GM21360 (cell line): ENCODE results near the gene FUNDC1.
"Not testable (repeated sequence)": the region's sequence is repeated elsewhere in the genome, so short reads cannot be mapped to it uniquely, and the experiment has no call there.

Source experiments
- ATAC-seq: cut with Tn5 transposase; IDR thresholded peaks from one replicate; pipeline ENCODE4 v1.9.1; 2021; ENCODE audit warnings: mild to moderate bottlenecking, moderate library complexity; ENCODE audit not compliant: unreplicated experiment

Gene FUNDC1, protein sequence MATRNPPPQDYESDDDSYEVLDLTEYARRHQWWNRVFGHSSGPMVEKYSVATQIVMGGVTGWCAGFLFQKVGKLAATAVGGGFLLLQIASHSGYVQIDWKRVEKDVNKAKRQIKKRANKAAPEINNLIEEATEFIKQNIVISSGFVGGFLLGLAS

DNA sequence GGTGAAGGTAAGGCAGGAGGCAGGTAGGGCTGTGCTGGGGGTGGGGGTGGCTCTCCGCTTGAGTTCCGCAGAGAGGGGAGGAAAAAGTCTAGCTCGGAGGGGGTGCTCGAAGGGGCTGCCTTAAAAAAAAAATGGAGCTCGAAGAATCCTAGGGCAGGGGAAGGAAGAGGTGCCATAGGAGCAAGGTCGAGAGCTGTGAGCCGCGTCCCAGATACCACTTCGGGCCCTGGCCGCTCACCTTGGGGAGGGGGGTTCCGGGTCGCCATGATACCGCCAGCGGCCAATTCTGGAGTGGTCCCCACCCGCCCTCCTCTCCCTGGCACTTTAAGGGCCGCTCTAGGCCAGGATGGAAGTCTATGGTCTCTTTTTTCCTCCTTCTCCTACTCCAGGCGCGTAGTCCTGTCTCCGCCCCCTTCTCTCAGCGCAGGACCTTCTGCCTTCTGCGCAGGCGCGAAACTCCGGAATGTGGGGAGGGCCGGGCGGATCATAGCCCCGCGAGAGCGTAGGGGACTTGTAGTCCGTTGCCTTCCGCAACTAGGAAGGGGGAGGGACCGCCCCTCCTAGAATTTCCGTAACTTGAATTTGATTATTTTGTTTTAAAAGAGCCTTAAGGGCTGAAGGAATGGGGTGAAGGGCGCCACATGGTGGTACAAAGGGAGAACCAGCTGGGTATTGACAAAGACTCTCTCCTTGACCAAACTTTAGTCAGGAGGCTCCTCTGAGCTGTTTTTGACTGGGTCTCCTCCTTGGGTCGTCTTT, at the start of gene FUNDC1:
Gene FUNDC1 (minus strand): TSS at position 293 of the 759 bp plus-strand sequence. CDS start 27 bp downstream, at position 266.
- ATAC-seq, result peak; percentile 98

DNA sequence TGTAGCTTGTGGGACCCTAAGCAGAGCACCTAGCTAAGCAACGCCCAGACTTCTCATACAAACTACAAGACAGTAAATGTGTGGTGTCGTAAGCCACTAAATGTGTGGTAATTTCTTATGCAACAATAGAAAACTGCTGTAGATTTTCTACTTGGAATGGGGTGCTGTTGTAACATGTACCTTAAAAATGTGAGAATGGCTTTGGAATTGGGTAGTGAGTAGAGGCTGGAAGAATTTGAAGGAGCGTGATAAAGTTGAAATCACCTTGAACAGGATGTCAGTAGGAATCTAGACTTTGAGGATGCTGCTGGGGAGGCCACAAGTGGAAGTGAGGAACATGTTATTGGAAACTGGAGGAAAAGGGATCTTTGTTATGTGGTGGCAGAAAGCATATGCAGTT, 43.2 kb upstream of the FUNDC1 start:
- no peak for ATAC-seq

DNA sequence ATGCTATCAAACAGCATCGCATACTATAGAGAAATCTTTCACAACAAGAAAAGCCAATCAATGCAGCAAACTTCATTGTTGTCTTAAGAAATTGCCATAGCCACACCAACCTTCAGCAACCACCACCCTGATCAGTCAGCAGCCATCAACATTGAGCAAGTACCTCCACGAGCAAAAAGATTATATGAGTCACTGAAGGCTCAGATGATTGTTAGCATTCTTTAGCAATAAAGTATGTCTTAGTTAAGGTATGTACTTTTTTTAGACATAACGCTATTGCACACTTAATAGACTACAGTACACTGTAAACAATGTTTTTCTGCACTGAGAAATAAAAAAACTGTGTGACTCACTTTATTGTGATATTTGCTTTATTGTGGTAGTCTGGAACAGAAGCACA, 37.8 kb upstream of the FUNDC1 start:
- no peak for ATAC-seq

DNA sequence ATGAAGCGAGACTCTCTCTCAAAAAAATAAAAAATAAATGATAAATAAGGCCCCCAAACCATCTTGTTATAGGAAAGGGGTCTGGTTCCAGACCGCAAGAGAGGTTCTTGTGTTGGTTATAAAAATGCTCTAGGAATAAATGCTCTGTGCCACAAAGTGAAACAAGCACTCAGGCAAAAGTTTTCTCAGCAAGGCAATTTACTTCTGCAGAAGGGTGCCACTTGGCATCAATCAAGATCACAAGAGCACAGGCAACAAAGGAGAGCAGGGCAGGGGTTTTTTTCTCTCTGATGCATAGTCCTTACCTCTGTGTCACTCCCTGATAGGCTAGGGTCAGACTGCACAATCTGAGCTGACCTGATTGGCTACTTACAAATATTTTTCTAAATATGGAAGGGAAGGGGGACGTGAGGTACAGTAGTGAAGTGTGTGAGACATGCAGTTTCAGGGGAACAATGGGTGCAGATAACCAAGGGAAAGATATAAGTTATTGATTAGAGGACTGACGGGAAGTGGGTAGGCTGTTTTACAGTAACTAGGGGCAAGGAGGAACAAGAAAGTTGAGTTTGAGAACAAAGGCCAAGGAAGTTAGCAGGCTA, 29.8 kb upstream of the FUNDC1 start:
- no peak for ATAC-seq

DNA sequence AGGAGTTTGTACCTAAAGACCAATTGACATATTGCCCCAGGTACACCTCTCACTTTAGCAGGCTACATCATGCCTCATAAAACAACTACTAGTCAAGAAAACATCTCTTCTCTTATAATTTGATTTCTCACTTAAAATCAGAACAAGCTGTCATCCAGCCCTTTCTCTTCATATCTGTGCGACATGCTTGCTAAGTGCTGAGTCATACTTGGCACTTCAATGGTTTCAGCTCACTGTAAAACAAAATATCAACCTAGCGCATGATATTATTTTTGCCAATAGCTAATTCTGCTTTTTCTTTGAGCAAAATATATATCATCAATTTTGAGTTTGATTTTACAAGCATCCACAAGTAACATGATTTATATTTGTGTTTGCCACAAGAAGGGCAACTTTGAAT, 27.9 kb upstream of the FUNDC1 start:
- ATAC-seq, result no peak

DNA sequence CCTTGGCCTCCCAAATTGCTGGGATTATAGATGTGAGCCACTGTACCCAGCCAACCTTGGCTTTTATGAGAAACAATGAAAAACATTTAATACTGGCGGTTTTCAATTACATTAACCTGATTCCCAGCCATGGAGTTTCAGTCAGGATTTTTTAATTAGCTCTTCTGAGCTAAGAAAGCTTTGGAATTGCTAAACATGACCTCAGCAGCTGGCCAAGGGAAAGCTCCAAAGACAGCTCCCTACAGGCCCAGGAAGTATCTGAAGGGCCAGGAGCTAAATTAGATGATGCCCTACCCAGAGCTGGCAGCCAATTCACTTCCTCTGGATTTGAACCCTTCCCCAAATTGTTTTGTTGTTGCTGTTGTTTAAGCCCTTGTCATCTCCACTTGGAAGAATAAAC, 26.5 kb upstream of the FUNDC1 start:
- ATAC-seq, result no peak

DNA sequence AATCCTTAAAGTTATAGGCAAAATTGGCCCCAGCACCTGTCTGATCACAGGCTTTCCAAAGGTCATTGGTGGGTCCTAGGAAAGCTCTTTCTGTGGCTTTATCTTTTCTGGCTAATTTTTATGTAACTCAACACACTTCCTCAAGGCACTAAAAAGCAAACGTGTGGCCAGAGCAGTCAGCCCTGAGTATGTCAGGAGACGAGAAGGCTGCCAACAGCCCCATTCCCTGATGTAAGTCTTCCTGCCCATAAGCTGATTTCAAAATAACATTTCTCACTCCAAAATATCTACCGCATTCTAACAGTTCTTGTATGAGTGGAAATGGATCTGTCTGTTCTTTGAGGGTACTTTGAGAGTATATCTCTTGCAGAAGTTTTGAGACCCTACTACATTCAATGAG, 25.5 kb upstream of the FUNDC1 start:
- ATAC-seq, result no peak

DNA sequence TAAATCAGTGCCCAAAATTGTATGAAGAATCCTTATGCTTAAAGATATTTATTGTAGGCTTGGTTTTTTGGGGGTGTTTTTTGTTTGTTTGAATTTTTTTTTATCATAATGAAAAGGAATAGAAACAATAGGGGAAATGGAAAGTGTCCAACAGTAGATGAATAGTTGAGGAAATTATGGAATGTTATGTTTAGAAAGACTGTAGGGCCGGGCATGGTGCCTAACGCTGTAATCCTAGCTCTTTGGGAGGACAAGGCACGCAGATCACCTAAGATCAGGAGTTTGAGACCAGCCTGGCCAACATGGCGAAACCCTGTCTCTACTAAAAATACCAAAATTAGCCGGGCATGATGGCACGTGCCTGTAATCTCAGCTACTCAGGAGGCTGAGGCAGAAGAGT, 19.2 kb upstream of the FUNDC1 start:
- not testable (repeated sequence) for ATAC-seq

DNA sequence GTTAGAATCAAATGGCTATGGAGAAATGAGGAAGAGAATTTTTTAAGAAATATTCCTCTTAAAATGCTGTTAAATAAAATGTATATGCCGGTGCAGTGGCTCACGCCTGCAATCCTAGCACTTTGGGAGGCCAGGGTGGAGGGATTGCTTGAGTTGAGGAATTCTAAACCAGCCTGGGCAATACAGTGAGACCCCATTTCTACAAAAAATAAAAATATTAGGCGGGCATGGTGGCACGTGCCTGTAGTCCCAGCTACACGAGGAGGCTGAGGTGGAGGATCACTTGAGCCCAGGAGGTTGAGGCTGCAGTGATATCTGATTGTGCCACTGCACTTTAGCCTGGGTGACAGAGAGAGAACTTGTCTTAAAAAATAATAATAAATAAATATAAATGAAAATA, 7.9 kb upstream of the FUNDC1 start:
- no peak for ATAC-seq

DNA sequence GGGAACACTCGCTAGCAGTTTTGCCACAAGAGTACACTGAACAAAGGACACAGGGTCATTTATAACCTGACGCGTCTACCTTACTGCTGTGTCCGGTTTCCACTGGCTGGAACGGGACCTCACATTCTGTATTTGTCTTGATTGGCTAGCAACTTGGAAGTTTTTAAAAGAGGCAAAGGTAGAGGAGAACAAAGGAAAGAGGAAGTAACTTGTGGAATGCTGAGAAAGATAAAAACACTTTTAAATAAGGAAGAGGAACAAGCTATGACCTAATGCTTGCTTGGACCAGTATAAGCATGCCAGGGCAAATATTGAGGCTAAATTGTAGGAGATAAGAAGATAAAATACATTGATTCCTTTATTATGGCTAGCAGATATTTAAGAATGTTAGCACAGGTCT, 2.8 kb upstream of the FUNDC1 start:
- ATAC-seq, result not testable (repeated sequence)

DNA sequence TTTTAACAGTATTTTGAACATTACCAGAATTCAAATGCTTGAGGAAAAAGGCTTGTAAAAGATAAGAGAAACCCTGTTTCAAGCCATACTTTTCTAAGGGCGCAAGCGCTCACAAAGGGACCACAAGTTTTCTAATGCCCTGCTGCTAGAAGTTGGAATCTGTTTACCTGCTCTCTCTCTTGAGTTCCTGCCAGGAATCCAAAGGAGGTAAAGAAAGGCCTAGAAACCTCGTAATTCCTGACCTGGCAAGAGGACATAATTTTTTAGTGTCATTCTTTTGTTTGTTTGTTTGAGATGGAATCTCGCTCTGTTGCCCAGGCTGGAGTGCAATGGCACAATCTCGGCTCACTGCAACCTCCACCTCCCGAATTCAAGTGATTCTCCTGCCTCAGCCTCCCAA, 1.4 kb upstream of the FUNDC1 start:
- ATAC-seq, result no peak

DNA sequence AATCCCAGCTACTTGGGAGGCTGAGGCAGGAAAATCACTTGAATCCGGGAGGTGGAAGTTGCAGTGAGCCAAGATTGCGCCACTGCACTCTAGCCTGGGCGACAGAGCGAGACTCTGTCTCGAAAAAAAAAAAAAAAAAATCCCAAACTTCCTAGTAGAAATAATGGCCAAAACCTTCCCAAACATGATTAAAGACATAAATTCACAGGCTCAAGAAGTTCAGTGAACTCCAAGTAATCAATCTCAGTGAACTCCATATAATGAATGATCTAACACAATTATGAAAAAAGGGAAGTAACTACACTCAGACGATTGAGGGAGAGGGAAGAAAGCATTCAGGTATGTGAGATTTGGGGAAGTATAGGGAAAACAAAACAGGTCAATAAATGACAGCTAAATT, 6.5 kb downstream of the FUNDC1 start:
- no peak for ATAC-seq

DNA sequence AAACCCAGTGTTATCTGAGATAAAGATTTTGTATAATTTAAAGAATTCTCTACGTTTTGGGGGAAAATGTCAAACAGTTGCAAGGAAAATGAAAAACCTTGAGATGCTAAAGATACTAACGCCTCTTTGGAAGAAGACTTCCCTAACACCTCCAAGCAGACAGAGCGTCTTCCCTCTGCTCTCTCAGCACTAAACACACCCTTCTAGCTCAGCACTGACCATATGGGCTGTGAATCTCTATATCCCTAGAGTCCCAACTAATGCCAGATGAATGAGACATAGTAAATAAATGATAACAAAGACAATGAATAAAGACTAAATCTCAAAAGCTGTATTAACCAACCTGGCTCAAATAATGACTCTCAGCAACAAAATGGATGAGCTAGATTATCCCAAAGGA, 13.3 kb downstream of the FUNDC1 start:
- ATAC-seq, result no peak

DNA sequence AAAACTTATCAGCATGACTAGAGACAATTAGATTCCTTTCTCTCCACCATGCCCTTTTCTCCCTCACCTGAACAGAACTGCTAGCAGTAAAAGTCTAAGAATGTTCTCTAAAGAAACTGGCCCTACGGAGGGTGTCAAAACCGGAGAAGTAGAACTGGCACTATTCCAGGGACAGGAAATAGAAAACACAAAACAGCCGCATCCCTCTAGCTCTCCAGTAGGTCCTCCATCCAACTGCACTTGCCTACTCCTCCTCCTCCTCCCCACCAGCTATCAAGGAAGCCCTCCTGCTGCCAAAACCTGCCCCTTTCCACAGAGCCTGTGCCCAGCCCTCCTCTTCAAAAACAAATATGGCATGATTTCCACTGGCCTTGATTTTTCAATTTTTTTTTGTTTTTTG, 28.4 kb downstream of the FUNDC1 start:
- no peak for ATAC-seq

DNA sequence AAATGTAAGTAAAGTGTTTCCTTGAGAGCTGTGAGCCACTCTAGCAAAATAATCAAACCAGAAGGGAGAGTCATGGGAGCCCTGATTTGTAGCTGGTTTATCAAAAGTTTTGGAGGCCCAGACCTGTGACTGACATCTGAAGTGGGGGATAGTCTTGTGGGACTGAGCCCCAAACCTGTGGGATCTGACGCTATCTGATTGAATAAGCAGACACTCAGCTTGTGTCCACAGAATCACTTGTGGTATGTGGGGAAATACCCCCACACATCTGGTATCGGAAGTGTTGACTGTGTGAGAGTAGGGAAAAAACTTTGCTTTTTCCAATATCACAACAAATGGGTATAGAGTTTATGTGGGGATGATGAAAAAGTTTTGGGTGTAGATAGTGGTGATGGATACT, 35.4 kb downstream of the FUNDC1 start:
- no peak for ATAC-seq

DNA sequence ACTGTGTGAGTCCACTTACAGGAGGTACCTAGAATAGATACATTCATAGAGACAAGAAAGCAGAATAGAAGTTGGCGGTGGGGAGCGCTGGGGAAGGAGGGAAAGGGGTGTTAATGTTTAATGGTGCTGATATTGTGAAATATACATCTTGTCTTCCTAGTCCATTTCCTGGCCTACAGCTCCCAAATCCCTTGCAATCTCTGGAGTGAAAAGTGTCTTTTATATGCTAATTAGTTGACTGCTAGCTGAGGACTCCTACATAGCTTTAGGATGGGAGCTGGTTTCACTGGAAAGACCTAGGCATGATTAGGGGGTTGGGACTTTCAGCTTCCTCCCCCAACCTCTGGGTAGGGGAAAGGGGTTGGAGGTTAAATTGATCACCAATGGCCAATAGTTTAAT, 36.0 kb downstream of the FUNDC1 start:
- no peak for ATAC-seq

DNA sequence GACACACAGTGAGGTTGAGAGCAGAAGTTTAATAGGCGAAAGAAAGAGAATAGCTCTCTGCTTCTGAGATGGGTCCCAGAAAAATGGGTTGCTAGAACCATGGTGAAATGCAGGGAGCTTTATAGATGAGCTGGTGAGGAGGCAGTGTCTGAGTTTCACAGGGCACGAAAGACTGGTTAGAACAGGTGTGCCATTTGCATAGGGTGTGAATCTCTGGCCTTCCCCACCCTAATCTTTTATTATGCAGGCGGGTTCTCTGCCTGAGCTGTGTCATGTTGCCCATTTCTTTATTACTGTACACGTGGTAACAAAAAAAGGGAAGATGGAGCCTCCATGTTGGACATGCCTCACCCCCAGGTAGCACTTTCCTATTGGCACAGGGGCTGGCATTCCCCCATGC, 39.1 kb downstream of the FUNDC1 start:
- ATAC-seq, result no peak

DNA sequence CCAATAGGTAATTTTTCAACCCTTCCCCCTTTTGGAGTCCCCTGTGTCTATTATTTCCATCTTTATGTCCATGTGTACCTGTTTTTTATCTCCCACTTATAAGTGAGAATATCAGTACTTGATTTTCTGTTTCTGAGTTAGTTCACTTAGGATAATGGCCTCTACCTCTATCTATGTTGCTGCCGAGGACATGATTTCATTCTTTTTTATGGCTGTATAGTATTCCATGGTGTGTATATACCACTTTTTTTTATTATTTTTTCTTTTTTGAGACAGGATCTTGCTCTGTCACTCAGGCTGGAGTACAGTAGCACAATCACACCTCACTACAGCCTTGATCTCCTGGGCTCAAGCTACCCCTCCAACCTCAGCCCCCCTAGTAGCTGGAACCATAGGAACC, 47.6 kb downstream of the FUNDC1 start:
- no peak for ATAC-seq

DNA sequence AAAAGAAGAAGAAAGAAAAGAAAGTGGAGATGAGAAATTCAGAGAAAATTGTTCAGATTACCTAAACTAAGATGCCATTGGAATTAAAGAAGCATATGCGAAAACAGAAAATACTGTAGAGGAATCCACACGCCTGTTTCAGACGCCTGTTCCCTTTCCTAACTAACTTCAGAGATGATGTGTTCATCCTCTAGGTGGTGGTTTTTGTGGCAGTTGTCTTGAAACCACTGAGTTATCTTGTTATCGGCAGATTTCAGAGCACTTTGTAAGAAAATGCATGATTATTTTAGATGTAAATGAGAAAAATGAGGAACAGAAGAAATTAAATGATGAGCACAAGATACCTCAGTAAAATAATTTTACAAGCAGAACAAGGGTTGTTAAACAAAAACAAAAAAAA, 48.3 kb downstream of the FUNDC1 start:
- no peak for ATAC-seq

DNA sequence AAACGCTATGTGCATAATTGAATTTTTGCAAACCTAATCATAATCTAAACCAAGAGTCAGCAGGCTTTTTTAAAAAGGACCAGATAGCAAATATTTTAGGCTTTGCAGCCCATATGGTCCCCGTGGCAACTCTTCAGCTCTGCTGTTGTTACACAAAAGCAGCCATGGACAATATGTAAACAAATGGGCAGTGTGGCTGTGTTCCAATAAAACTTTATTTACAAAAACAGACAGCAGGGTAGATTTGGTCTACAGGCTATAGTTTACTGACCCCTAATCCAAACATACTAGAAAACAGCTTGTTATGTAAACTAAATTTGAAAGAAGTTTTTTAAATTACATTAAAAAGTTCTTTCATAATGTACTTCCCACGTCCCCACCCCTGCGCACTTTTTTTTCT, 53.1 kb downstream of the FUNDC1 start:
- no peak for ATAC-seq

DNA sequence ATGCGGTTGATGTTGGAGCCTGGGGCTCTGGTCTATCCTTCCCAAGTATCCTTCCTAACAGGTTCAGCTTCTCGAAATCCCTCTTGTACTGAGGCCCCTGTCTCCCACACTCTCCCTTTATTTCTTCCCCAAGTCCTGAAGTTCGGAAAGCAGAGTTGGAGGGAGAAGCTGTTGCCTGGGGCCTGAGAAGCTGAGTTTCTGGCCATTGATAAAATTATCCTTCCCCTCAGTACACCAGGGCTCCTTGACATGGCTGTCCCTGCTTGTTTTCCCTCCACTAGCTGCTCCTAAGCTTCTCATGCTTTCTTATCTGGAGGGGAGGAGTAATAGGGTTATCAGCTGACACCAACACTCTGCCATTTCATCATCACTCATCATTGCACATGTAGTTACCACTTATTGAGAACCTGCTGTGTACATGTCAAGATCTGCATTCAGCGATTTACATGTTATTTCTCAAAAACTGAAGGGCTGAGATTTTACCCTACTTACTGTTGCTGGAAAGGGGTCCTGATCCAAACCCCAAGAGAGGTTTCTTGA, 58.0 kb downstream of the FUNDC1 start:
- ATAC-seq, result no peak

DNA sequence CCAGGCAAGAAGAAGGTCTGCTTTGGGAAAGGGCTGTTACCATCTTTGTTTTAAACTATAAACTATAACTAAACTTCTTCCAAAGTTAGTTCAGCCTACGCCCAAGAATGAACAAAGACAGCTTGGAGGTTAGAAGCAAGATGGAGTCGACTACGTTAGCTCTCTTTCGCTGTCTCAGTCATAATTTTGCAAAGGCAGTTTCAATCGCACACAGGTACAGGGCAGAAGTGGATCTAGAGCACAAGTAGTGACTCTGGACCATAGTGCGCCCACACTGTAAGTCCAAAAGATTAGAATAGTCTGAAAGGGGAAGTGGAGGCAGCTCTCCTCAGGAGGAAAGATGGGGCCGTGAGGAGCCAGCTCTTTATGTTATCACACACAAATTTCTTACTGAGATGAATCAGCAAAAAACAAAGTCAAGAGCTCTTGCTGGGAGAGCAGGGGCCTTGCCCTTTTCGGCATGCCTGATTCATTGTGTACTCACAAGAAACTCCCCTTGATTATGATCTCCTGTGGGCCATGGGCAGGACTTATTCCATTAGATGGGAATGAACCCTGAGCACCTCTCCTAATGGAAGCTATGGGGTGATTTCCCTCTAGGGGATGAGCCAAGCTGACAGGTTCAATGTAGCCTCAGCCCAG, 58.6 kb downstream of the FUNDC1 start:
- no peak for ATAC-seq
